H9 (cell line): ENCODE data around the gene SMPD4. TPM values are rescaled to one million over a fixed set of nuclear protein-coding genes. Genes with fewer than 3 reads are reported as not detected.
"Not testable (repeated sequence)": the region's sequence is repeated elsewhere in the genome, so short reads cannot be mapped to it uniquely, and the experiment has no call there.

Experiments
- DNase-seq: peaks from one replicate; pipeline ENCODE4 v3.0.0-alpha.2; 2017
- H2AFZ ChIP-seq: one replicate; pipeline ENCODE4 v1.6.1; 2013; ENCODE audit warnings: mild to moderate bottlenecking, low read length, control low read depth, moderate library complexity
- H2AK5ac ChIP-seq: 2 replicates; pipeline ENCODE4 v1.6.1; 2013; ENCODE audit warnings: low read length, control low read depth, mixed read lengths; ENCODE audit not compliant: insufficient read length
- H2BK120ac ChIP-seq: one replicate; pipeline ENCODE4 v1.6.1; 2013; ENCODE audit warnings: low read depth, mild to moderate bottlenecking, low read length, control low read depth, inconsistent platforms; ENCODE audit not compliant: poor library complexity, severe bottlenecking
- H2BK12ac ChIP-seq: 2 replicates; pipeline ENCODE4 v1.6.1; 2013; ENCODE audit warnings: low read length, control low read depth, mixed read lengths, low read depth; ENCODE audit not compliant: insufficient read length
- H2BK15ac ChIP-seq: 2 replicates; pipeline ENCODE4 v1.6.1; 2013; ENCODE audit warnings: low read depth, low read length, control low read depth
- H2BK20ac ChIP-seq: one replicate; pipeline ENCODE4 v1.6.1; 2013; ENCODE audit warnings: low read depth, mild to moderate bottlenecking, low read length, control low read depth, inconsistent platforms; ENCODE audit not compliant: poor library complexity, severe bottlenecking
- H2BK5ac ChIP-seq: 2 replicates; pipeline ENCODE4 v1.6.1; 2013; ENCODE audit warnings: low read length, control low read depth, mixed read lengths; ENCODE audit not compliant: insufficient read length
- H3K14ac ChIP-seq: 2 replicates; pipeline ENCODE4 v1.6.1; 2013; ENCODE audit warnings: low read length, control low read depth; ENCODE audit not compliant: insufficient read depth
- H3K18ac ChIP-seq: 2 replicates; pipeline ENCODE4 v1.6.1; 2013; ENCODE audit warnings: low read depth, mild to moderate bottlenecking, mixed read lengths, low read length, control low read depth; ENCODE audit not compliant: insufficient read length
- H3K23ac ChIP-seq: 2 replicates; pipeline ENCODE4 v1.6.1; 2013; ENCODE audit warnings: low read length, control low read depth, mixed read lengths, low read depth; ENCODE audit not compliant: insufficient read length
- H3K23me2 ChIP-seq: 2 replicates; pipeline ENCODE4 v1.6.1; 2013; ENCODE audit warnings: low read depth, mild to moderate bottlenecking, mixed read lengths, low read length, control low read depth; ENCODE audit not compliant: insufficient read length, poor library complexity, severe bottlenecking
- H3K27ac ChIP-seq: 2 replicates; pipeline ENCODE4 v1.5.1; 2013; ENCODE audit warnings: low read length, control low read depth, mixed read lengths, low read depth; ENCODE audit not compliant: insufficient read length
- H3K27me3 ChIP-seq: 2 replicates; pipeline ENCODE4 v1.6.1; 2013; ENCODE audit warnings: low read length, control low read depth, inconsistent platforms; ENCODE audit not compliant: insufficient read depth
- H3K4ac ChIP-seq: 2 replicates; pipeline ENCODE4 v1.6.1; 2013; ENCODE audit warnings: low read depth, mild to moderate bottlenecking, control low read depth, inconsistent platforms, low read length, moderate library complexity
- H3K4me1 ChIP-seq: 2 replicates; pipeline ENCODE4 v1.6.1; 2013; ENCODE audit warnings: low read length, control low read depth, inconsistent platforms; ENCODE audit not compliant: insufficient read depth
- H3K4me2 ChIP-seq: 2 replicates; pipeline ENCODE4 v1.6.1; 2013; ENCODE audit warnings: low read length, control low read depth, mixed read lengths; ENCODE audit not compliant: insufficient read length, insufficient read depth
- H3K56ac ChIP-seq: 2 replicates; pipeline ENCODE4 v1.6.1; 2013; ENCODE audit warnings: low read depth, mild to moderate bottlenecking, mixed read lengths, low read length, control low read depth; ENCODE audit not compliant: insufficient read length
- H3K79me1 ChIP-seq: 2 replicates; pipeline ENCODE4 v1.6.1; 2013; ENCODE audit warnings: low read depth, mild to moderate bottlenecking, moderate library complexity, low read length, control low read depth, inconsistent platforms; ENCODE audit not compliant: insufficient read depth, poor library complexity, severe bottlenecking
- H3K79me2 ChIP-seq: 2 replicates; pipeline ENCODE4 v1.6.1; 2013; ENCODE audit warnings: low read length, control low read depth, inconsistent platforms; ENCODE audit not compliant: insufficient read depth
- H3K9ac ChIP-seq: 2 replicates; pipeline ENCODE4 v1.6.1; 2013; ENCODE audit warnings: low read length, control low read depth, mixed read lengths; ENCODE audit not compliant: insufficient read length; ENCODE audit errors: extremely low read depth
- H3K9me3 ChIP-seq: one replicate; pipeline ENCODE4 v1.6.1; 2013; ENCODE audit warnings: low read depth, low read length, inconsistent platforms; ENCODE audit not compliant: control insufficient read depth
- H3T11ph ChIP-seq: one replicate; pipeline ENCODE4 v1.6.1; 2013; ENCODE audit warnings: mild to moderate bottlenecking, low read length, control low read depth, inconsistent platforms
- H4K20me1 ChIP-seq: one replicate; pipeline ENCODE4 v1.6.1; 2013; ENCODE audit not compliant: control insufficient read depth, insufficient read length, insufficient read depth
- H4K5ac ChIP-seq: 2 replicates; pipeline ENCODE4 v1.6.1; 2013; ENCODE audit warnings: low read depth, mild to moderate bottlenecking, mixed read lengths, low read length, control low read depth; ENCODE audit not compliant: insufficient read length
- H4K8ac ChIP-seq: replicated peaks from 2 replicates; pipeline ENCODE4 v1.6.1; 2013; ENCODE audit warnings: low read length, control low read depth, mixed read lengths, low read depth; ENCODE audit not compliant: insufficient read length
- H4K91ac ChIP-seq: 2 replicates; pipeline ENCODE4 v1.6.1; 2013; ENCODE audit warnings: low read depth, mild to moderate bottlenecking, moderate library complexity, mixed read lengths, low read length, control low read depth; ENCODE audit not compliant: insufficient read length
- H3K27ac Mint-ChIP-seq, 3 experiments: 2 replicates in 2 of 3; 3 replicates in 1 of 3; pipeline ENCODE4 v1.8.0; 2020 to 2021; ENCODE audit warnings: mixed read lengths in 3 of 3, mild to moderate bottlenecking in 1 of 3, moderate library complexity in 1 of 3
- H3K27me3 Mint-ChIP-seq: 2 replicates; pipeline ENCODE4 v1.8.0; 2021; ENCODE audit warnings: low read depth, mild to moderate bottlenecking, moderate library complexity, mixed read lengths
- H3K36me3 Mint-ChIP-seq, 3 experiments: 2 replicates in 2 of 3; 3 replicates in 1 of 3; pipeline ENCODE4 v1.8.0; 2020 to 2021; ENCODE audit warnings: low read depth in 3 of 3, mixed read lengths in 3 of 3; ENCODE audit not compliant: insufficient read depth in 1 of 3
- H3K4me1 Mint-ChIP-seq, 2 experiments: 2 replicates each; pipeline ENCODE4 v1.8.0; 2020; ENCODE audit warnings: mixed read lengths in 2 of 2
- H3K4me3 Mint-ChIP-seq, 2 experiments: 2 replicates in 1 of 2; 3 replicates in 1 of 2; pipeline ENCODE4 v1.8.0; 2020 to 2021; ENCODE audit warnings: mild to moderate bottlenecking in 2 of 2, mixed read lengths in 2 of 2, moderate library complexity in 1 of 2
- H3K9me3 Mint-ChIP-seq, 2 experiments: 2 replicates in 1 of 2; 3 replicates in 1 of 2; pipeline ENCODE4 v1.8.0; 2020; ENCODE audit warnings: mild to moderate bottlenecking in 2 of 2, mixed read lengths in 2 of 2, moderate library complexity in 1 of 2
- WGBS: extraction: QIAGEN DNeasy Blood & Tissue Kit; methylation state at CpG from one replicate; pipeline ENCODE4 v1.1.7; 2013; ENCODE audit warnings: missing lambda C conversion rate, low lambda C conversion rate, mixed read lengths; ENCODE audit not compliant: insufficient read length; ENCODE audit errors: extremely low coverage; 5-methylcytosine and 5-hydroxymethylcytosine counted together
- total RNA-seq: library from RNA; stranded (reverse); gene quantifications from 2 replicates; pipeline ENCODE4 v1.2.1, GENCODE V29; 2021

The SMPD4 gene
- total RNA-seq, 1 experiment from 2014 or later = 105 TPM

GRCh38 chr2:130222523-130222922 lies 41.1 kb upstream of the SMPD4 start:
- H3K18ac ChIP-seq, H3K4me3 Mint-ChIP-seq, H3K27me3 ChIP-seq, H3K27me3 Mint-ChIP-seq, H3K23me2 ChIP-seq, H4K8ac ChIP-seq, H3K9ac ChIP-seq, H3K4me2 ChIP-seq, H3K9me3 Mint-ChIP-seq, H2AK5ac ChIP-seq, H4K91ac ChIP-seq, H2BK15ac ChIP-seq, H3K9me3 ChIP-seq, H3K79me2 ChIP-seq, DNase-seq, H2BK20ac ChIP-seq, H3K4me1 Mint-ChIP-seq, H2BK5ac ChIP-seq, H3K27ac Mint-ChIP-seq, H3K56ac ChIP-seq, H3K14ac ChIP-seq, H3K79me1 ChIP-seq, H3K36me3 Mint-ChIP-seq, H3K27ac ChIP-seq, H4K20me1 ChIP-seq, H3T11ph ChIP-seq, H3K4ac ChIP-seq, H4K5ac ChIP-seq, H2BK12ac ChIP-seq, H3K4me1 ChIP-seq, H2AFZ ChIP-seq, H2BK120ac ChIP-seq, H3K23ac ChIP-seq: not testable (repeated sequence)
- WGBS = no CpG with 5 or more reads among the region's 4 CpGs

- not testable (repeated sequence) for H3K4me3 Mint-ChIP-seq, H3K4me1 Mint-ChIP-seq, H3K4me2 ChIP-seq, H3K4ac ChIP-seq, H3K18ac ChIP-seq, H4K91ac ChIP-seq, H4K8ac ChIP-seq, H3K23me2 ChIP-seq, H3K27ac ChIP-seq, H2BK20ac ChIP-seq, H3K27me3 ChIP-seq, H4K5ac ChIP-seq, H4K20me1 ChIP-seq, H2BK12ac ChIP-seq, H3K4me1 ChIP-seq, H3K9ac ChIP-seq, H2BK15ac ChIP-seq, H2BK5ac ChIP-seq, H2AK5ac ChIP-seq, H3T11ph ChIP-seq, H2AFZ ChIP-seq, H3K14ac ChIP-seq, H3K79me1 ChIP-seq, H3K79me2 ChIP-seq, H2BK120ac ChIP-seq, H3K56ac ChIP-seq, H3K36me3 Mint-ChIP-seq, H3K9me3 Mint-ChIP-seq, H3K27ac Mint-ChIP-seq, H3K9me3 ChIP-seq, DNase-seq, H3K23ac ChIP-seq
- no CpG with 5 or more reads among the region's 1 CpG for WGBS
- H3K27me3 Mint-ChIP-seq = peaks cover 10% of the 10 kb centered on the region
Observed at GRCh38 chr2:130220505-130220904, 39.1 kb upstream of the SMPD4 start.
